HG03442 (cell line): ENCODE measurements around the gene ZNF214.
A peak's percentile ranks its signal among the peaks of the same experiment; 100 is the strongest.

Experiments
- ATAC-seq: cut with Tn5 transposase; IDR thresholded peaks from one replicate; pipeline ENCODE4 v1.9.1; 2021; ENCODE audit warnings: mild to moderate bottlenecking, moderate library complexity; ENCODE audit not compliant: unreplicated experiment

ZNF214 gene

GRCh38 chr11:7020183-7020917 is at the start of gene ZNF214, which contains the start of gene NLRP14:
Gene ZNF214 (minus strand): TSS chr11:7020346. CDS start chr11:7002835, 17,511 bp downstream.
Gene NLRP14 (plus strand): TSS chr11:7020479. CDS start chr11:7038587, 18,108 bp downstream.
- ATAC-seq = peak; percentile 73

DNA sequence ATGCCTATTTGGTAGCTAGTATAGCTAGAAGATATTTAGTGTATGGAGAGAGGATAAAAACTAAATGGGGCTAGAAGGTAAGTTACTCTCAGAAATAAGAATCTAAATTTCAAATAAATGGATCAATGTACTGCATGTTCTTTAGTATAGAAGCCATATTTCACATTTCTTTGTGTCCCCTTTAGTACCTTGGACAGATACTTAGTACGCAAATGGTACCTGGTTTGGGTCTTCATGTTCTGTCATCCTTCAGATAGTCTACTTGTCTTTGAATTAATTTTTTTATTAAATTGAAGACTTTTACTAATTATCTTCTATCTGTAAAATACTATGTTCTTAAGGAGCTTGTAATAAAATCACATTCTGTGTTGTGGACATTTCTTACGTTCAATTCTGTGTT is 42.4 kb upstream of the ZNF214 start:
- no peak for ATAC-seq

DNA sequence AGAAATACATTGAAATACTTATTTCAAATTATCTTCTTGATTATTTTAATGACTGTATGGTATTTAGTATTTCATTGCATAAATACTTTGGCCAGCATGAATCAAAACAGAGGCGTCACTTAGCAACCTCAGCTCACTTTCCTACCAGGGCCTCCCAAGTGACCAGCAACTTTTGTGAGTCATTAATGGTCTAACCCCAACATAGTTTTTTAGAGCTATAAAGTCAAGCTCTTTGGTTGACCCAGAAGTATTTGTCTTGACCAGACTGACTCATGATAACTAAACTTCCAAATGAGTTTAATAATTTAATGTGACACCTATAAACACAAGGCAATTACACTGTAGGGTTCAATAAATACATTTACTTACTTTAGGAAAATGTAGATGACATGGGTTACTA is 40.7 kb upstream of the ZNF214 start:
- ATAC-seq = no peak

- no peak for ATAC-seq
These were observed 37.5 kb upstream of the ZNF214 start for GRCh38 chr11:7057641-7058040.

DNA sequence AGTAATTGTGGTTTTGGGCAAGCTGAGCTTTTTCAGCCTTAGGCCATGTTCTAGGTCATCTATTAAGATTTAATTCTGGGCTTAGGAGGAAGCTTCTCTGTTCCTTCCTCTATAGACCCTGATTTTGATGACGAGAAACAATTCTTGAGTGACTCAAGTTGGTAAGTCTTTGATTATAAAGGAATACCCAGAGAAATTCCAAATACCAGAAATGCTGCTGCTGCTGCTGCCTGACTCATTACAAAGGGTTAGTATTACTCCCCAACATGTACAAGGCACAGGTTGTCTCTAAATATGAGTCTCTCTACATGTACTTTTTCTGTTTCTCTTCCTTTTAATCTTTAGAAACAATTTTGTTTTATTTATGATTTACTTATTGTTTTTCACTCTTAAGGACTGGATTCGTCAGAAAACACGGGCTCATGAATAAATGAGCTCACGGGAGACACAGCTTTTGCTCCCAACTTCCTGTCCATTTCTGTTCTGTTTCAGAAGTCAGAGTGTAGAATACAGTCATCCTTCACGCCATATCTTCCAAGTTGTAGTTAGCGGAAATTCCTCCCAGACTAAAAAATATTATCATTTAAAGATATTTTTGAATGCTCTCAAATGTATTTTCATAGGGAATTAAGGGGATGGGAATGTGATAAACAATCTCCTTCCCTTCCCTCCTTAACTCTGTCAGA is 36.8 kb upstream of the ZNF214 start:
- no peak for ATAC-seq

GRCh38 chr11:7050191-7050590 is 30.0 kb upstream of the ZNF214 start:
- no peak for ATAC-seq

- no peak for ATAC-seq
These were observed 26.5 kb upstream of the ZNF214 start for GRCh38 chr11:7046474-7047175.

DNA sequence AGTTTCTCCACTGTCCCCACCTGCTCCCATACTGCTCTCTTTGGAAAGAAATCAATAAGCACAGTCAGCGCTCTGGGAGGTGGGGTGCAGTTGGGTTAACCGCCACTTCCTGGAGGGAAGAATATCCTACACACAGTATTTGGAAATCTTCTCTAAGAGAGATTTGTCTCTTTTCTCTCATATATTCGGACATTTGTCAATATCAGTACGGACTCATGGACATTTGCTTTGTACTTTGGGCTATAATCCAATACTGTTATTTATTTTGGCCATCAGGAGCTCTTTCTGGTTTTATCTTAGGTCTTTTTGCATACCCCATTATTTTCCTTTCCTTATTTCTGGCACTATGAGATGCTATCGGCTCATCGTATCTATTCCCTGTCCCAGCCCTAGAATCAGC is 13.9 kb upstream of the ZNF214 start:
- ATAC-seq = no peak

DNA sequence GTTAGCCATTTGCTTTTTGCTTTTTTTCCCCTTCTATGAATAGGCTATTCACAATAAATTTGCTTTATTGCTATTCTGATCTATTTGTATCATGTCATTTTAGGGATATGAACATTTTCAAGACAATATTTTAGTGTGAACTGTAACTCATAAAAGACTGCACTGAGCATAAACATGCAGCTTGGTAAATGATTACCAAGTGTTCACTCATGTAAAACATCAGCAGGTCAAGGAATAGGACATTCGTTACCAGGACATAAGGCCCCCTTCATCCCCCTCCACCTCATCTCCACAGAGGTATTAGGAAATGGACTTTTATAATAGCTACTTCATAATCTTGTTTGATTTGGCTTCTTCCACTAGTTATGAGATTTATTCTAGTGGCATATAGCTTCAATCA is 12.5 kb upstream of the ZNF214 start:
- no peak for ATAC-seq

- ATAC-seq = no peak
These were observed 11.3 kb upstream of the ZNF214 start for GRCh38 chr11:7031471-7031871.

GRCh38 chr11:7030836-7031235 is 10.7 kb upstream of the ZNF214 start:
- ATAC-seq = no peak

GRCh38 chr11:7028141-7028540 is 8.0 kb upstream of the ZNF214 start:
- no peak for ATAC-seq

DNA sequence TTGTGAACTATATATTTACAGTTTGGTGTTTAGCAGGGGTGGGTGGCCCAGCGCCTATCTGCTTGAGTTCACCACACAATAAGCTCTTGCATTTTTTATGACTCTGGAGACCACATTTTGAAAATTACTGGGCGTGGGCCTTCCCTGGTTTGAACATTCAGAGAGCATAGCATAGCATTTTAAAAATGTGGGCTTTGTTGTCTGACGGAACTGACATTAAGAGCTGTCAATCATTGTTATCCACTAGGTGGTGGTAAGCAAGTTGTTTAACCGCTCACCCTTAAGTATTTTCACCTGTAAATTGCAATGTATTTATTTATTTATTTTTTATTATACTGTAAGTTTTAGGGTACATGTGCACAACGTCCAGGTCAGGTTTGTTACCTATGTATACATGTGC is 1.2 kb upstream of the ZNF214 start:
- no peak for ATAC-seq

- peak; percentile 32 for ATAC-seq
These were observed 505 bp downstream of the ZNF214 start for GRCh38 chr11:7019500-7020182.

- no peak for ATAC-seq
These were observed 4.1 kb downstream of the ZNF214 start for GRCh38 chr11:7016011-7016410.

DNA sequence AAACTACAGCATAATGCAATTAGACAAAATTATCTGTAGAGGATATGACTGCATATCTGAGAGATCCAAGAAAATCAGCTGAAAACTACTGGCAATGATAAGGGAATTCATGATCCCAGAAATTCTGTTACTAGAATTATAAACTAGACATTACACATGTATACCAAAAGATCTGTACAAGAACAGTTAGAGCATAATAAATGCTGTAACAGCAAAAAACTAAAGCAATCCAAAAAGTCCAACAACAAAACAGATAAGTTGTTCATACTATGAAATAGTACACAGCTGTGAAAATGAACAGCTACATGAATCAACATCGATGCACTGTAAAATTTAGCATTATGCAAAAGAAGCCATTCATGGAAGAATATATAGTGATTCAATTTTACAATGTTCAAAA is 6.0 kb downstream of the ZNF214 start:
- no peak for ATAC-seq

- peak; percentile 86 for ATAC-seq
These were observed 15.7 kb downstream of the ZNF214 start for GRCh38 chr11:7004482-7004881.

DNA sequence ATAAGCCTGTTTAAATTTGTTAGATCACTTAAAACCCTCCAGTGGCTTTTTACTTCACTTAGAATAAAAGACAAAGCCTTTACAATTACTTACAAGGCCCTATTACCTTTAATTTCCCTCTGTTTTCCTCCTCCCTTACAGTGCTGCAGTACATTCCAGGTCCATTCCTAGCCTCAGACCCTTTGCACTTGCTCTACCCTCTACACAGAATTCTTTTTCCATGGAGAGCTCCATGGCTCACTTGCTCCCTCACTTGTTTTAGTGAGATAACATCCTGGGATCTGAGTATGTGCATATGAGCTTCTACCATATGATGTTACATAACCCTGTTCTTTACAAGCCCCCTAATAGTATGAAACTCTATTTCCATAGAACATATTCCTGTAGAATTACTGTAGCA is 24.4 kb downstream of the ZNF214 start:
- ATAC-seq = no peak

DNA sequence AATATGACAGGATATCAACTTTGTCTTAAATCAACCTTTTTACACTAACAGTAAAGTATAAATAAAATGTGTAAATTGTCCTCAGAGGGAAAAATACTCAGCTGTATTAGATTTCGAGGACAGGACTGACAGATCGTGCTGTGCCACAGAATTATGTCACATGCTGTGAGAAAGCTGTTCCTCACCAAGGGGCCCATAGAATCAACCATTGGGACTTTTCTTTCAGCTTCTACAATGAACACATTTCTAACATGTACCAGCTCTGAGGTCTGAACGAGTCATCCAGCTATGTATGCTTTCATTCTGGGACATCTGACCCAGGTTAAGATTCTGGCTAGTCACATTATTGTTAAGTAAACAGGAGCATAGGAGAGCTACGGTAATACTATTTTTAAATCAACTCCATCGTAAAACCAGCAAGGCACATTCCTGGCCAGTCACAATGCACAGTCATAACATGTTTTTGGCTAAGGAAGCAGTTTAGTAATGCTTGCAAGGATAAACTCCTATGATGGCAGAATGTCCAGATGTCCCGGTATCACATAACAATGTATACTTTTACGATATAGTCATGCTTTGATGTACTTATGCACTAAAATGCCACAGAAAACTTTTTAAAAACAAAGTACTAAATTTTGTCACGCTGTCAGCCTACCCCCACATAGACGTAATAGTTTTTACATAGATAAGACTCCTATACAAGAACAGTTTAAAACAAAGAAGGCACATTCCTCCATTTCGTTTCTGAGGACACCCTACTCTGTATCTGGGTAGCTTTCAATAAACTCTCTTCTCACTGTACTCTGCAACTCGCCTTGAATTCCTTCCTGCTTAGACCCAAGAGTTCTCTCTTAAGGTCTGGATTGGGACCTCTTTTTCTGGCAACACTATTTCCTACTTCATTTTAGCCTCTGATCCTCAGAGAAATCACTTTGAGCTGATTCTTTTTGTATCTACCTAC is 27.4 kb downstream of the ZNF214 start:
- no peak for ATAC-seq

- no peak for ATAC-seq
These were observed 28.1 kb downstream of the ZNF214 start for GRCh38 chr11:6992026-6992425.
